Activated CD4-positive, CD25-positive, alpha-beta regulatory T cell treated with anti-CD3 and anti-CD28 coated beads, Interleukin-2, amount 50 U/mL, for 16 hours (primary cell): ENCODE data around the gene RARG.
A peak's percentile ranks its signal among the peaks of the same experiment; 100 is the strongest.

Experiments used
- DNase-seq: peaks from one replicate; pipeline ENCODE4 v3.0.0-alpha.2; 2020; ENCODE audit warnings: low read depth, low spot score

The RARG gene

GRCh38 chr12:53223389-53224060, 8.5 kb downstream of the RARG start:
- DNase-seq: no peak

- DNase-seq: no peak
Measured at GRCh38 chr12:53222806-53223261, 9.2 kb downstream of the RARG start.

DNA sequence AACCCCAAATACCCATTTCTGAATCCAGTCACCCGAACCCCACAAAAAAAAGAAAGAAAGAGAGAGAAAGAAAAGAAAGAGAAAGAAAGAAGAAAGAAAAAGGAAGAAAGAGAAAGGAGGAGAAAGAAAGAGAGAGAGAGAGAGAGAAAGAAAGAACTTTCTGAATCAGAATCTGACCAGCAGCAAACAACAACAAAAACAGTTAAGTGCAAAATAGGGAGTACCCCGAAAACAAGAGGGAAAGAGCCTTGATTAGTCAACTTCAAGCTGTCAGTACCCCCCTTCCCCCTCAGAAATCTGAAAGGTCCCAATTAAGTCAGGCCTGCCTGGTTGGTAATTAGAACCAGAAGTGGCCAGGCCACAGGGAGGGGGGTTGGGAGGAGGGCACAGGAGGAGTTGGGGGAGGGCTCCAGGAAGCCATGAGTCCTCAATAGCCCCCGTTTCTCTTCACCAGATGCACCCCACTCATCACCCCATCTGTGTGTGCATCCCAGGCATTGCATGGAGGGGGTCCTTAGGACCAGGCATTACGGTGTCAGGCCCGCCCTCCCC, 9.8 kb downstream of the RARG start:
- DNase-seq: no peak

- DNase-seq: peak; percentile 12
Measured at GRCh38 chr12:53221203-53222080, 10.6 kb downstream of the RARG start.

DNA sequence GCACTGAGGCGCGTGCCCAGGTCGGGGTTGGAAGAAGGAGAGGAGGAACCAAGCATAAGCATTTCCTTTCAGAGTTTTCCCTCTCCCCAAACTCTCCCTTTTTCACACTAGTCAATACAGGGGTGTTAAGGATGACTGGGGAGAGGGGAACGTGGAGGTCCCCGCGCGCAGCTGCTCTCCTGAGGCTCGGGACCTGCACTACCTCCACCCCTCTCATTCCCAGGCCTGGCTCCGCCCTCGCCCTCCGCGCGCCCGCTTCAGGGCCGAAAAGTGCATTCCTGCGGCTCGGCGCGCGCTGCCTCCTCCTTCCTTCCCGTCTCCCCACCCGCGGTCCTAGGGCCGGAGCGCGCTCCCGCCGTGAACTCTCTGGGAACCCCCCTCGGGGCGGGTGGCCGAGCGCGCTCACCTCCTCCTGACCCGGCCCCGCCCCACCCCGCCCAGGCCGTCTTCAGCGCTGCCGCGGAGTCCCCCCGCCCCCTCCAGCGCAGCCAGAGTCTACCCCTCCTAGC, 11.3 kb downstream of the RARG start:
- peak; percentile 61 for DNase-seq

- DNase-seq: peak; percentile 64
Measured at GRCh38 chr12:53219956-53220693, 11.9 kb downstream of the RARG start.

GRCh38 chr12:53219292-53219955, 12.6 kb downstream of the RARG start:
- DNase-seq: peak; percentile 26

DNA sequence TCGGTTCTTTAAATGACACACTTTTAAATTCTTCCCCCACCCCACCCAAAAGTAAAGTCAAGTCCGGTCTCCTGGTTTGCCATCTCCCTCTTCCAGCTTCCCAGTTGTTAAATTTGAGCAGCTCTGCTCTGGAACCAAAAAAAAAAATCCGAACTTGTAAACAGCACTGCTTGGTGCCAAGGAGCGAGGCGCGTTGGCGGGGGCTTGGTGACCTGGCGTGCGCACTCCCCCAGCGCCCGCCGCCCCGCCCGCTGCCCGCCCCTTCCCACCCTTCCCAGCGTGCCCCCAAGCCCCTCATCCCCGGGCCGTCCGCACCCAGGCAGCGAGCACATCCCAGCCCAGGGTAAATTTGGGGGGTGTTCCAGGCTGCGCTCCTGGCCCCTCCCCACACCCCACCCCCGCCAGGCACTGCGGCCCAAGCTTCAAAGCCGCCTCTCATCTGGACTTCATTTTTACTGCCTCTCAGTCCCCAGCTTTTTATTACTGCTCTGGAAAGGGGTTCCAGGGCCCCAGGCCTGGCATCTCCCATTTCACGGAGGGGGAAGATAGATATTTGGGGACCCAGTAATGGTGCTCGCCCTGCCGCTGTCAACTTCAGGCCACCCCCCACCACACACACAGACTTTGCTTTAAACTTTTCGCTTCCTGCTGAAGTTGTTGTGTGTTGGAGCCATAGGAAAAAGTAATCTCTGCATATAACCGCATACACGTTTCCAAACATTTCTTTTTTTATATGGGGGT, 13.3 kb downstream of the RARG start:
- no peak for DNase-seq

DNA sequence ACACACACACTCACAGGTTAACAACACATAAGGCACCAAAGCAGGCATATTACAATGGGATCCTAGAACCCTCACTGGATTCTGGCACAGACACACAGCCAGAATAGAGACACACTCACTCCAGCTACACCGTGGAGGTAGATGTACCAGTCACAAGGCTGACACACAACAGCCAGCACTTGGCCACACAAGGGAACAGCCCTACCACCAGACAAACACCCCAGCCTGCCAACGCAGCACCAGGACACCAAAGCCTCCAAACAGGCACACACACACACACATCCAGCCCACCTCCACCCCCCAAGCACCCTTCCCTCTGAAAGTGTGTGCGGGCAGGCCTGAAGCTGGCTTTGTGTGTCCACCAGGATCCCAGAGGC, 14.1 kb downstream of the RARG start:
- no peak for DNase-seq

GRCh38 chr12:53217051-53217930, 14.7 kb downstream of the RARG start:
- DNase-seq: no peak

DNA sequence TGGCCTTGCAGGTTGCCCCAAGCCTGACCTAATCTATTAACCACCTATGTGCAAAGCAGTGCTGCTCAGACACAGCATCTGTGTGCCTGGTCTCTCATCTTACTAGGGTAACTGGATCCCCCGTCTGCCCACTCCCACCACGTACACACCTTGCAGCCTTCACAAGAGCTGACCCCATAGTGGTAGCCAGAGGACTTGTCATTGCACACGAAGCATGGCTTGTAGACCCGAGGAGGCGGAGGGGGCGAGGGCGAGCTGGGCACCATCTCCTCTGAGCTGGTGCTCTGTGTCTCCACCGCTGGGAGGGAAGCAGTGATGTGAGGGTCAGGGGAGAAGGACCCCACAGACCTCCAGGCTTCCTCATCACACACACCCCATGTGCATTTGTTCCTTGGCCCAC, 16.5 kb downstream of the RARG start:
- DNase-seq: no peak

- no peak for DNase-seq
Measured at GRCh38 chr12:53214687-53215455, 17.1 kb downstream of the RARG start.

DNA sequence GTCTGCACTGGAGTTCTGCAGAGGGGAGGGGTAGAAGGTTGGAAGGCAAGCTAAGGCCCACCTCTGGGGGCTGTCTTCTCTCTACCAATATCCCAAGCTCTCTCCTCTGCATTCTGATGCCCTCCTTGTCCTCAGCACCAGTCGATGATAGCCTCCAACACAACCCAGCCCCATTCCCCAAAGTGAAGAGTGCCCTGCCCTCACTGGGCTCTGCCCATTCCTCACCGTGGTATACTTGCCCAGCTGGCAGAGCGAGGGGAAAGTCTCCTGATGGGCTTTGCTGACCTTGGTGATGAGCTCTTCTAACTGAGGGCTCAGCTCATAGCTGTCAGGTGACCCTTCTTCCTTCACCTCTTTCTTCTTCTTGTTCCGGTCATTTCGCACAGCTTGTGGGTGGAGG, 17.8 kb downstream of the RARG start:
- DNase-seq: no peak

- peak; percentile 65 for DNase-seq
Measured at GRCh38 chr12:53213348-53213747, 18.7 kb downstream of the RARG start.

DNA sequence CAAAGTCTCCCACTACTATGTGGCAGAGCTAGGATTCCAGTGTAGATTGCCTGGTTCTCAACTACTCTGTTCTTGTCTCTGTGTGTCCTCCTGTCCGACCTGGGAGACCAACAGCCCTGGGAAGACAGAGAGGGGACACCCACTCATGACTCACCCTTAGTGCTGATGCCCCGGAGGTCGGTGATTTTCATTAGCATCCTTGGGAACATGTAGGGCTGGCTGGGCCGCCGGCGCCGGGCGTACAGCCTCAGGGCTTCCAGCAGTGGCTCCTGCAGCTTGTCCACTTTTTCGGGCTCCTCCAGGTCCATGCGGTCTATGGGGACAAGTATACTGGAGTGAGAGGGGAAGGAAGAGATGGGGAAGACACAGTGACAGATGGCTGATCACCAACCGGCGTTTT, 19.1 kb downstream of the RARG start:
- DNase-seq: no peak

DNA sequence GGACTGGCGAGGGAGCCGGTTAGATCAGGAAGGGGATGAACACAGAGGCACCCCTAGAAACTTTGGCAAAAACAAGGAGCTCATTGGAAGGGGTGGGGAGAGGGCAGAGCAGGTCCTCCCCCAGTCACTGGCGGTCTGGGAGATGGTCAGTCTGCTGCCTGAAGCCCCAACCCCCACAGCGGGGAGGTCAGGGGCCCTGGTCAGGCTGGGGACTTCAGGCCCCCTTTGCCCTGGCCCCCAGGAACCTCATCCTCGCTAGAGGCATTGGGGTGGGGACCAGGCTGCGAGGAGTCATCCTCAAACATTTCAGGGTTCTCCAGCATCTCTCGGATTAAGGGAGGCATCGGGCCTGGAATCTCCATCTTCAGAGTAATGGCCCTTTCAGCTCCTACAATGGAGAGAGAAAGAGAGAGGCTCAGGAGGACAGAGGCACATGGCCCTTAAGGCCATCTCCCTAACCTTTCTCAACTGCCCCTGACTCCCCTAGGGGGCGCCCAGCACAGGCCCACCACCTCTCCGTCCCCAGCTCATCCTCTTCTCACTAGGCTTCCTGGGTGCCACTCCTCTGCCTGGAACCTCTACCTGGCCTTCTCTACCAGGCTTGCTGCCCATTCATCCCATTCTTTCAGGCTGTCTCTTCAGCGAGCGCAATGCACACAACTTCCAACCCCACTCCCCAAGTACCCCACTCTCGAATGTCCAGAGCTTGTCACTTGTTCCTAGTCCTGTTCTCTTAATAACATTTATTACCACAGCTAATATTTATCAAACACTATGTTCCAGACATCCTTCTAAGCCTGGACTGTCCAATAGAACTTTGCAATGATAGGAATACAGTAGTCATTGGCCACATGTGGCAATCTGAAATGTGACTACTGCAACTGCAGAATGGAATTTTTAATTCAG, 20.3 kb downstream of the RARG start:
- DNase-seq: no peak

DNA sequence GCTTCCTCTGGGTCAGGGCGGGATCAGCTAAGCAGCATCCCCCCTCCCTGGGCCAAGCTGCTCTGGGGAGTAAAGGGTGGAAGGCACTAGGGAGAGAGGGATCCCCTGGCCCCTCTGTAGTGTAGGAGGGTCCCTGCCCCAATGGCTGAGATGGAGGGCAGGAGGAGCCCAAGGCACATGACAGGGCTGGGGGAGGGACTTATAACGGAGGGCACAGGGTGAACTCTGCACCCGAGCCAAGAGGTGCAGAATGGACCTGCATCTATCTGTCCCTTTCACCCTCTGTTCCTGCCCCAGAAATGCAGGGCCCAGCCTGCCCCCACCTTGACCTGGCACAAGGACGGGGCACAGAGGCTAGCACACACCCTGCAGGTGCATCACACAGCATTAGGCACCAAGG, 21.2 kb downstream of the RARG start:
- no peak for DNase-seq
